ENCODE results near the gene DEAF1.

GRCh38 chr11:695538-696248 lies 671 bp upstream of the DEAF1 start, which contains the start of gene TMEM80:
- TF ChIP-seq, protein P1, sequence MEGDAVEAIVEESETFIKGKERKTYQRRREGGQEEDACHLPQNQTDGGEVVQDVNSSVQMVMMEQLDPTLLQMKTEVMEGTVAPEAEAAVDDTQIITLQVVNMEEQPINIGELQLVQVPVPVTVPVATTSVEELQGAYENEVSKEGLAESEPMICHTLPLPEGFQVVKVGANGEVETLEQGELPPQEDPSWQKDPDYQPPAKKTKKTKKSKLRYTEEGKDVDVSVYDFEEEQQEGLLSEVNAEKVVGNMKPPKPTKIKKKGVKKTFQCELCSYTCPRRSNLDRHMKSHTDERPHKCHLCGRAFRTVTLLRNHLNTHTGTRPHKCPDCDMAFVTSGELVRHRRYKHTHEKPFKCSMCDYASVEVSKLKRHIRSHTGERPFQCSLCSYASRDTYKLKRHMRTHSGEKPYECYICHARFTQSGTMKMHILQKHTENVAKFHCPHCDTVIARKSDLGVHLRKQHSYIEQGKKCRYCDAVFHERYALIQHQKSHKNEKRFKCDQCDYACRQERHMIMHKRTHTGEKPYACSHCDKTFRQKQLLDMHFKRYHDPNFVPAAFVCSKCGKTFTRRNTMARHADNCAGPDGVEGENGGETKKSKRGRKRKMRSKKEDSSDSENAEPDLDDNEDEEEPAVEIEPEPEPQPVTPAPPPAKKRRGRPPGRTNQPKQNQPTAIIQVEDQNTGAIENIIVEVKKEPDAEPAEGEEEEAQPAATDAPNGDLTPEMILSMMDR (conservative IDR thresholded peaks at IDR 0.05; ENCODE audit: low read length), result no peak
- no peak for TF ChIP-seq EZH2phosphoT487 (IDR thresholded peaks at IDR 0.05; ENCODE audit: borderline replicate concordance)
